HuH-7.5 (cell line): ENCODE results near the gene SLC66A2.
"Not testable (repeated sequence)": the region's sequence is repeated elsewhere in the genome, so short reads cannot be mapped to it uniquely, and the experiment has no call there.

ENCODE experiments used
- DNase-seq: peaks from one replicate; pipeline ENCODE4 v3.0.0; 2011; ENCODE audit warnings: low spot score

The SLC66A2 gene

GRCh38 chr18:79951545-79952455, at the start of gene SLC66A2:
Gene SLC66A2 (minus strand): TSS chr18:79951653. CDS start chr18:79950926, 727 bp downstream.
- peak; percentile 72 for DNase-seq

- DNase-seq, result no peak
These were observed 49.4 kb upstream of the SLC66A2 start for GRCh38 chr18:80000877-80001276.

- DNase-seq, result not testable (repeated sequence)
These were observed 48.2 kb upstream of the SLC66A2 start for GRCh38 chr18:79999701-80000100.

- DNase-seq, result no peak
These were observed 40.0 kb upstream of the SLC66A2 start for GRCh38 chr18:79991494-79991893.

- no peak for DNase-seq
These were observed 37.7 kb upstream of the SLC66A2 start for GRCh38 chr18:79989195-79989497.

GRCh38 chr18:79988451-79989194, 37.2 kb upstream of the SLC66A2 start, which contains the start of gene TXNL4A:
Gene TXNL4A (minus strand): TSS chr18:79988563. CDS start chr18:79988392, 171 bp downstream.
- DNase-seq, result peak; percentile 67

GRCh38 chr18:79988071-79988450, 36.6 kb upstream of the SLC66A2 start:
- DNase-seq, result peak; percentile 51

- no peak for DNase-seq
These were observed 36.1 kb upstream of the SLC66A2 start for GRCh38 chr18:79987566-79987965.

GRCh38 chr18:79986726-79987125, 35.3 kb upstream of the SLC66A2 start:
- DNase-seq, result no peak

GRCh38 chr18:79985172-79985571, 33.7 kb upstream of the SLC66A2 start:
- no peak for DNase-seq

- DNase-seq, result no peak
These were observed 32.3 kb upstream of the SLC66A2 start for GRCh38 chr18:79983793-79984192.

GRCh38 chr18:79983253-79983652, 31.8 kb upstream of the SLC66A2 start:
- no peak for DNase-seq

- DNase-seq, result no peak
These were observed 31.3 kb upstream of the SLC66A2 start for GRCh38 chr18:79982736-79983135.

GRCh38 chr18:79980585-79980984, 29.1 kb upstream of the SLC66A2 start:
- DNase-seq, result no peak

- no peak for DNase-seq
These were observed 28.4 kb upstream of the SLC66A2 start for GRCh38 chr18:79979843-79980242.

- no peak for DNase-seq
These were observed 24.7 kb upstream of the SLC66A2 start for GRCh38 chr18:79975985-79976680.

GRCh38 chr18:79975043-79975442, 23.6 kb upstream of the SLC66A2 start:
- DNase-seq, result no peak

GRCh38 chr18:79974025-79974654, 22.7 kb upstream of the SLC66A2 start:
- DNase-seq, result no peak

GRCh38 chr18:79973517-79973916, 22.1 kb upstream of the SLC66A2 start:
- DNase-seq, result no peak

- no peak for DNase-seq
These were observed 21.3 kb upstream of the SLC66A2 start for GRCh38 chr18:79972720-79973119.

GRCh38 chr18:79971986-79972385, 20.5 kb upstream of the SLC66A2 start:
- DNase-seq, result no peak
